IMR-90 (cell line): ENCODE results near the gene SPATA32. TPM values are rescaled to one million over a fixed set of nuclear protein-coding genes. Genes with fewer than 3 reads are reported as not detected.

Experiments used
- ATAC-seq: fragments of 200-7000 bp; cut with Tn5 transposase; 2 replicates; pipeline ENCODE4 v1.9.1; 2020; ENCODE audit warnings: low read depth, mild to moderate bottlenecking, moderate library complexity
- BruUV-seq: library from RNA; stranded (reverse); fragments of 400-500 nt; replicated peaks from 2 replicates; lab custom pipeline; 2021; lab: Mats Ljungman, UMichigan
- CTCF ChIA-PET: fragments of 300-600 bp; formaldehyde crosslinking; extraction: SDS; loops from one replicate; lab custom pipeline; 2021; ENCODE audit warnings: antibody characterized with exemption; lab: Yijun Ruan, JAX
- POLR2A ChIA-PET: fragments of 300-600 bp; sonication (Branson Sonifier 250); formaldehyde crosslinking; loops from one replicate; lab custom pipeline; 2022; ENCODE audit warnings: antibody characterized with exemption; ENCODE audit not compliant: unreplicated experiment; lab: Charles Lee
- DNase-seq: peaks from one replicate; pipeline ENCODE4 v3.0.0; 2013
- H2AFZ ChIP-seq: replicated peaks from 2 replicates; pipeline ENCODE3; 2013; ENCODE audit warnings: low read length, mild to moderate bottlenecking; ENCODE audit not compliant: poor library complexity
- H2AK5ac ChIP-seq: 2 replicates; pipeline ENCODE4 v1.6.1; 2013; ENCODE audit warnings: low read depth, low read length, inconsistent platforms
- H2AK9ac ChIP-seq: replicated peaks from 2 replicates; pipeline ENCODE3; 2013; ENCODE audit warnings: mild to moderate bottlenecking, low read depth, low read length, moderate library complexity; ENCODE audit not compliant: poor library complexity
- H2BK120ac ChIP-seq: 2 replicates; pipeline ENCODE4 v1.6.1; 2013; ENCODE audit warnings: low read depth, low read length, inconsistent platforms
- H2BK15ac ChIP-seq: 3 replicates; pipeline ENCODE4 v1.6.1; 2013; ENCODE audit warnings: low read depth, low read length, inconsistent platforms
- H2BK20ac ChIP-seq: 2 replicates; pipeline ENCODE4 v1.6.1; 2013; ENCODE audit warnings: low read depth, mild to moderate bottlenecking, inconsistent platforms, low read length, moderate library complexity
- H2BK5ac ChIP-seq: 2 replicates; pipeline ENCODE4 v1.6.1; 2013; ENCODE audit warnings: mild to moderate bottlenecking, low read depth, low read length, inconsistent platforms; ENCODE audit not compliant: poor library complexity, severe bottlenecking
- H3K14ac ChIP-seq: replicated peaks from 2 replicates; pipeline ENCODE4 v1.6.1; 2013; ENCODE audit warnings: low read depth, low read length, inconsistent platforms
- H3K18ac ChIP-seq: 2 replicates; pipeline ENCODE4 v1.6.1; 2013; ENCODE audit warnings: low read depth, low read length, control low read depth
- H3K23ac ChIP-seq: 2 replicates; pipeline ENCODE4 v1.6.1; 2013; ENCODE audit warnings: low read depth, low read length, inconsistent platforms
- H3K27ac ChIP-seq: 2 replicates; pipeline ENCODE4 v1.5.1; 2013; ENCODE audit warnings: mild to moderate bottlenecking, control low read depth, low read length; ENCODE audit not compliant: insufficient read depth
- H3K27me3 ChIP-seq: 2 replicates; pipeline ENCODE4 v1.6.1; 2013; ENCODE audit warnings: low read length; ENCODE audit not compliant: control insufficient read depth, insufficient read depth
- H3K36me3 ChIP-seq: 2 replicates; pipeline ENCODE4 v1.6.1; 2013; ENCODE audit warnings: low read length, mixed read lengths; ENCODE audit not compliant: control insufficient read depth, insufficient read depth
- H3K4ac ChIP-seq: 2 replicates; pipeline ENCODE4 v1.6.1; 2013; ENCODE audit warnings: low read depth, low read length, inconsistent platforms
- H3K4me1 ChIP-seq: 2 replicates; pipeline ENCODE4 v1.6.1; 2013; ENCODE audit warnings: low read length, mixed read lengths; ENCODE audit not compliant: control insufficient read depth, insufficient read depth
- H3K4me2 ChIP-seq: 2 replicates; pipeline ENCODE4 v1.6.1; 2013; ENCODE audit warnings: low read depth, mild to moderate bottlenecking, control low read depth, low read length, moderate library complexity
- H3K4me3 ChIP-seq: 2 replicates; pipeline ENCODE4 v1.5.1; 2013; ENCODE audit warnings: low read depth, mild to moderate bottlenecking, control low read depth, low read length, moderate library complexity; ENCODE audit not compliant: insufficient read depth
- H3K56ac ChIP-seq: 2 replicates; pipeline ENCODE4 v1.6.1; 2013; ENCODE audit warnings: low read length, inconsistent platforms; ENCODE audit not compliant: insufficient read depth; ENCODE audit errors: extremely low read depth
- H3K79me1 ChIP-seq, 2 experiments: 2 replicates each; pipeline ENCODE4 v1.6.1; 2013; ENCODE audit warnings: low read length in 2 of 2, inconsistent platforms in 1 of 2, low read depth in 1 of 2
- H3K9ac ChIP-seq: 2 replicates; pipeline ENCODE4 v1.6.1; 2013; ENCODE audit warnings: low read depth, low read length, control low read depth
- H3K9me1 ChIP-seq: 2 replicates; pipeline ENCODE4 v1.6.1; 2013; ENCODE audit warnings: low read length, inconsistent platforms; ENCODE audit not compliant: insufficient read depth
- H3K9me3 ChIP-seq: 2 replicates; pipeline ENCODE4 v1.6.1; 2013; ENCODE audit warnings: low read length; ENCODE audit not compliant: control insufficient read depth, insufficient read depth
- H4K20me1 ChIP-seq: 2 replicates; pipeline ENCODE4 v1.6.1; 2013; ENCODE audit warnings: low read length, inconsistent platforms; ENCODE audit not compliant: insufficient read depth
- H4K5ac ChIP-seq: 2 replicates; pipeline ENCODE4 v1.6.1; 2013; ENCODE audit warnings: mild to moderate bottlenecking, low read depth, low read length, control low read depth
- H4K8ac ChIP-seq, 2 experiments: 2 replicates each; pipeline ENCODE4 v1.6.1; 2013; ENCODE audit warnings: low read depth in 2 of 2, low read length in 2 of 2, control low read depth in 1 of 2, inconsistent platforms in 1 of 2
- H4K91ac ChIP-seq: 2 replicates; pipeline ENCODE4 v1.6.1; 2013; ENCODE audit warnings: low read depth, low read length, inconsistent platforms; ENCODE audit not compliant: insufficient read depth
- BHLHE40 ChIP-seq: fragments of 150-350 bp; IDR thresholded peaks from 2 replicates; pipeline ENCODE4 v1.6.1; 2016; ENCODE audit warnings: mild to moderate bottlenecking, low read depth, low read length
- CEBPB ChIP-seq: IDR thresholded peaks from 2 replicates; pipeline ENCODE4 v1.6.1; 2012; ENCODE audit warnings: low read depth, low read length, improper control_type of control experiment
- CHD1 ChIP-seq: IDR thresholded peaks from 2 replicates; pipeline ENCODE4 v1.6.1; 2012; ENCODE audit warnings: low read depth, low read length, improper control_type of control experiment
- CTCF ChIP-seq: conservative IDR thresholded peaks from 2 replicates; pipeline ENCODE4 v1.5.1; 2012; ENCODE audit warnings: mild to moderate bottlenecking, low read depth, low read length, improper control_type of control experiment
- ELK1 ChIP-seq: fragments of 150-350 bp; IDR thresholded peaks from 2 replicates; pipeline ENCODE4 v1.6.1; 2016; ENCODE audit warnings: low read depth, mild to moderate bottlenecking, low read length, moderate library complexity, borderline replicate concordance
- FOS ChIP-seq: fragments of 150-350 bp; IDR thresholded peaks from 2 replicates; pipeline ENCODE4 v1.6.1; 2016; ENCODE audit warnings: low read depth, low read length
- MAFK ChIP-seq: IDR thresholded peaks from 2 replicates; pipeline ENCODE4 v1.6.1; 2012; ENCODE audit warnings: low read depth, low read length, improper control_type of control experiment
- MAZ ChIP-seq: IDR thresholded peaks from 2 replicates; pipeline ENCODE4 v1.6.1; 2012; ENCODE audit warnings: low read depth, mild to moderate bottlenecking, low read length, improper control_type of control experiment, moderate library complexity, borderline replicate concordance
- MXI1 ChIP-seq: IDR thresholded peaks from 2 replicates; pipeline ENCODE4 v1.6.1; 2012; ENCODE audit warnings: low read depth, mild to moderate bottlenecking, low read length, moderate library complexity, borderline replicate concordance
- NFE2L2 ChIP-seq: fragments of 150-350 bp; IDR thresholded peaks from 2 replicates; pipeline ENCODE4 v1.6.1; 2016; ENCODE audit warnings: low read depth, mild to moderate bottlenecking, low read length
- POLR2A ChIP-seq: IDR thresholded peaks from 2 replicates; pipeline ENCODE4 v1.6.1; 2012; ENCODE audit warnings: mild to moderate bottlenecking, low read depth, low read length
- RAD21 ChIP-seq: IDR thresholded peaks from 2 replicates; pipeline ENCODE4 v1.6.1; 2012; ENCODE audit warnings: low read length, improper control_type of control experiment
- RCOR1 ChIP-seq: IDR thresholded peaks from 2 replicates; pipeline ENCODE4 v1.6.1; 2012; ENCODE audit warnings: mild to moderate bottlenecking, low read length, improper control_type of control experiment; ENCODE audit not compliant: insufficient replicate concordance
- RFX5 ChIP-seq: IDR thresholded peaks from 2 replicates; pipeline ENCODE4 v1.8.0; 2012; ENCODE audit warnings: low read depth, mild to moderate bottlenecking, low read length, moderate library complexity
- SMC3 ChIP-seq: fragments of 150-350 bp; IDR thresholded peaks from 2 replicates; pipeline ENCODE4 v1.6.1; 2016; ENCODE audit warnings: low read depth, mild to moderate bottlenecking, antibody characterized with exemption, low read length, moderate library complexity
- USF2 ChIP-seq: fragments of 150-350 bp; IDR thresholded peaks from 2 replicates; pipeline ENCODE4 v1.6.1; 2017; ENCODE audit warnings: mild to moderate bottlenecking, antibody characterized with exemption, low read length, low read depth
- WGBS, 2 experiments: methylation state at CpG; one replicate each; pipeline versions ENCODE4 v1.1.5 to v1.1.7; 2013; ENCODE audit warnings: missing lambda C conversion rate in 2 of 2; ENCODE audit not compliant: insufficient read length in 1 of 2; ENCODE audit errors: extremely low coverage in 2 of 2; 5-methylcytosine and 5-hydroxymethylcytosine counted together
- dilution Hi-C: fragments of 300-500 bp; cut with HindIII; formaldehyde crosslinking; loops from one replicate; pipeline ENCODE4 v1.14.3; 2018; ENCODE audit warnings: low sequenced_read_pairs; ENCODE audit not compliant: unreplicated experiment
- in situ Hi-C: fragments of 300-500 bp; cut with MboI; formaldehyde crosslinking; loops from 3 replicates; pipeline ENCODE4 v1.14.3; 2019; ENCODE audit warnings: low sequenced_read_pairs, inconsistent platforms, mixed read lengths
- intact Hi-C: fragments of 100-400 bp; cut with micrococcal nuclease; formaldehyde crosslinking; loops from 2 replicates; pipeline ENCODE4 v1.10.0; 2022
- polyA plus RNA-seq, 3 experiments: library from polyadenylated mRNA; depleted of rRNA; stranded (reverse); fragments of >200 nt; gene quantifications; 2 replicates each; pipeline ENCODE4 v1.2.3, GENCODE V29; 2012; ENCODE audit warnings: low replicate concordance in 1 of 3
- total RNA-seq: library from RNA; depleted of rRNA; stranded (reverse); fragments of >200 nt; gene quantifications from 2 replicates; pipeline ENCODE4 v1.2.3, GENCODE V29; 2012

The SPATA32 gene
- total and polyA plus RNA-seq, 2 of the 4 experiments (the other 2 are of a cell fraction), result 0.18 TPM; not detected in 1

GRCh38 chr17:45237686-45238085, 24.2 kb downstream of the SPATA32 start:
- H2AFZ ChIP-seq, result no peak overlapping the region
- TF ChIP-seq SMC3, result no peak
- no peak for TF ChIP-seq RFX5
- no peak for TF ChIP-seq RCOR1
- no peak for TF ChIP-seq ELK1
- no peak for TF ChIP-seq MAFK
- no peak for TF ChIP-seq FOS
- no peak for TF ChIP-seq NFE2L2
- no peak for TF ChIP-seq POLR2A
- no peak for TF ChIP-seq MXI1
- TF ChIP-seq RAD21, result no peak
- TF ChIP-seq CHD1, result no peak
- TF ChIP-seq BHLHE40, result no peak
- no peak for TF ChIP-seq MAZ
- no peak for TF ChIP-seq CTCF
- no peak for TF ChIP-seq CEBPB
- TF ChIP-seq USF2, result no peak
- no TSS peak for BruUV-seq
- CTCF ChIA-PET, result interaction anchor here (1.3 kb wide), 1 partner anchor 102 kb away, joined by 3 read pairs; the partner anchor contains the start of gene ACBD4
- H2BK20ac ChIP-seq, result no peak overlapping the region
- H3K27ac ChIP-seq, result no peak overlapping the region
- no peak overlapping the region for H3K4me2 ChIP-seq
- H3K79me1 ChIP-seq, result no peaks in the 10 kb centered on the region
- H4K5ac ChIP-seq, result no peak overlapping the region
- no peak overlapping the region for H4K91ac ChIP-seq
- POLR2A ChIA-PET, result no interaction called here
- H3K4ac ChIP-seq, result no peak overlapping the region
- H2BK120ac ChIP-seq, result no peak overlapping the region
- no peak overlapping the region for H2AK9ac ChIP-seq
- no peak overlapping the region for H2BK15ac ChIP-seq
- in situ Hi-C loops (no loop called here), intact Hi-C loops (no loop called here), dilution Hi-C loops (no loop called here)
- no peak overlapping the region for H2BK5ac ChIP-seq
- no peak overlapping the region for H3K23ac ChIP-seq
- no peaks in the 10 kb centered on the region for H3K9me1 ChIP-seq
- no peak for ATAC-seq
- H3K14ac ChIP-seq, result no peak overlapping the region
- H3K27me3 ChIP-seq, result peaks cover 4% of the 10 kb centered on the region; the same call in 1 of the 2 replicates
- H3K4me1 ChIP-seq, result peaks cover 4% of the 10 kb centered on the region; the same call in 1 of the 2 replicates
- no peak overlapping the region for H3K18ac ChIP-seq
- H3K56ac ChIP-seq, result no peak overlapping the region
- H4K20me1 ChIP-seq, result no peaks in the 10 kb centered on the region
- WGBS, 2 experiments, result no CpG with 5 or more reads among the region's 2 CpGs
- H3K9me3 ChIP-seq, result no peaks in the 10 kb centered on the region
- no peak overlapping the region for H4K8ac ChIP-seq
- no peak overlapping the region for H3K9ac ChIP-seq
- H3K4me3 ChIP-seq, result no peak overlapping the region
- H3K36me3 ChIP-seq, result peaks cover 6% of the 10 kb centered on the region; the same call in 1 of the 2 replicates
- no peak for DNase-seq
- H2AK5ac ChIP-seq, result no peak overlapping the region
